ENCODE data around the gene GPI. TPM values are rescaled to one million over a fixed set of nuclear protein-coding genes. Genes with fewer than 3 reads are reported as not detected.
"Not testable (repeated sequence)": the region's sequence is repeated elsewhere in the genome, so short reads cannot be mapped to it uniquely, and the experiment has no call there.

The GPI gene
- total RNA-seq, 1 donor from 2014 or later = 228 TPM

DNA sequence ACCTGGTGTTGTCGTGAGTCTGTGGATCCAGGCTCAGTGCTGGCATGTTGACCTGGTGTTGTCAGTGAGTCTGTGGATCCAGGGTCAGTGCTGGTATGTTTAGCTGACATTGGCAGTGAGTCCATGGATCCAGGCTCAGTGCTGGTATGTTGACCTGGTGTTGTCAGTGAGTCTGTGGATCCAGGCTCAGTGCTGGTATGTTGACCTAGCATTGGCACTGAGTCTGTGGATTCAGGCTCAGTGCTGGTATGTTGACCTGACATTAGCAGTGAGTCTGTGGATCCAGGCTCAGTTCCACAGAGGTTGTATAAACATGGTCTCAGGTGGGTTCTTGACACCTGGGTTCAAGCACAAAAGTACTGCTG, 22.4 kb downstream of the GPI start:
- H3K36me3 Mint-ChIP-seq = peaks cover 53% of the 10 kb centered on the region
- no peak overlapping the region for H3K4me3 Mint-ChIP-seq
- H3K9me3 Mint-ChIP-seq = no peaks in the 10 kb centered on the region
- DNase-seq (ENCODE audit: low spot score in 2 of 2, unreplicated experiment in 2 of 2) = no peak
- no peaks in the 10 kb centered on the region for H3K4me1 Mint-ChIP-seq
- TF ChIP-seq, protein P1, sequence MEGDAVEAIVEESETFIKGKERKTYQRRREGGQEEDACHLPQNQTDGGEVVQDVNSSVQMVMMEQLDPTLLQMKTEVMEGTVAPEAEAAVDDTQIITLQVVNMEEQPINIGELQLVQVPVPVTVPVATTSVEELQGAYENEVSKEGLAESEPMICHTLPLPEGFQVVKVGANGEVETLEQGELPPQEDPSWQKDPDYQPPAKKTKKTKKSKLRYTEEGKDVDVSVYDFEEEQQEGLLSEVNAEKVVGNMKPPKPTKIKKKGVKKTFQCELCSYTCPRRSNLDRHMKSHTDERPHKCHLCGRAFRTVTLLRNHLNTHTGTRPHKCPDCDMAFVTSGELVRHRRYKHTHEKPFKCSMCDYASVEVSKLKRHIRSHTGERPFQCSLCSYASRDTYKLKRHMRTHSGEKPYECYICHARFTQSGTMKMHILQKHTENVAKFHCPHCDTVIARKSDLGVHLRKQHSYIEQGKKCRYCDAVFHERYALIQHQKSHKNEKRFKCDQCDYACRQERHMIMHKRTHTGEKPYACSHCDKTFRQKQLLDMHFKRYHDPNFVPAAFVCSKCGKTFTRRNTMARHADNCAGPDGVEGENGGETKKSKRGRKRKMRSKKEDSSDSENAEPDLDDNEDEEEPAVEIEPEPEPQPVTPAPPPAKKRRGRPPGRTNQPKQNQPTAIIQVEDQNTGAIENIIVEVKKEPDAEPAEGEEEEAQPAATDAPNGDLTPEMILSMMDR (IDR thresholded peaks at IDR 0.05; ENCODE audit: unreplicated experiment) = no peak
- no peak overlapping the region for H3K27ac Mint-ChIP-seq
- no peaks in the 10 kb centered on the region for H3K27me3 Mint-ChIP-seq (ENCODE audit: low read depth)

DNA sequence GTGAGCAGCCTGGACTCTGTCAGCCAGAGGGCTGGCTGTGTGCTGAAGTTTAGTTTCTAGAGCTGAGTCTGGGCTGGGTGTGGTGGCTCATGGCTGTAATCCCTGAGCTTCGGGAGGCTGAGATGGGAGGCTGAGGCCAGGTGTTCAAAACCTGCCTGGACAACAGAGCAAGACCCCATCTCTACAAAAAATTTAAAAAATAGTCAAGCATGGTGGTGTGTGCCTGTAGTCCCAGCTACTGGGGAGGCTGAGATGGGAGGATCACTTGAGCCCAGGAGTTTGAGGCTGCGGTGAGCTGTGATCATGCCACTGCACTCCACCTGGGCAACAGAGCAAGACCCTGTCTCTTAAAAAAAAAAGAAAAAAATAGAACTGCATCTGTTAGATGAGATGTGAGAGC, 23.7 kb downstream of the GPI start:
- H3K27ac Mint-ChIP-seq; H3K4me1 Mint-ChIP-seq; DNase-seq (ENCODE audit: low spot score in 2 of 2, unreplicated experiment in 2 of 2); H3K27me3 Mint-ChIP-seq (ENCODE audit: low read depth); H3K9me3 Mint-ChIP-seq; H3K4me3 Mint-ChIP-seq: not testable (repeated sequence)
- H3K36me3 Mint-ChIP-seq = peaks cover 40% of the 10 kb centered on the region

DNA sequence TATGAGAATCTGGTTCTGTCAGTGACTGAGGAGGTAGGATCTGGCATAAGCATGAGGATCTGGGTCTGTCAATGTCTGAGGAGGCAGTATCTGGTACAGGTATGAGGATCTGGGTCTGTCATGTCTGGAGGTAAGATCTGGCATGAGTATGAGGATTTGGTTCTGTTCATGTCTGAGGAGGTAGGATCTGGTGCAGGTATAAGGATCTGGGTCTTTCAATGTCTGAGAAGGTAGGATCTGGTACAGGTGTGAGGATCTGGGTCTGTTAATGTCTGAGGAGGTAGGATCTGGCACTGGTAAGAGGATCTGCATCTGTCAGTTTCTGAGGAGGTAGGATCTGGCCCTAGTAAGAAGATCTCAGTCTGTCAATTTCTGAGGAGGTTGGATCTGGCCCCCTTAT, 26.8 kb downstream of the GPI start:
- no peaks in the 10 kb centered on the region for H3K9me3 Mint-ChIP-seq
- no peak overlapping the region for H3K4me3 Mint-ChIP-seq
- TF ChIP-seq, protein P1 (IDR thresholded peaks at IDR 0.05; ENCODE audit: unreplicated experiment) = no peak
- H3K36me3 Mint-ChIP-seq = peaks cover 19% of the 10 kb centered on the region
- H3K27me3 Mint-ChIP-seq (ENCODE audit: low read depth) = no peaks in the 10 kb centered on the region
- no peak overlapping the region for H3K27ac Mint-ChIP-seq
- DNase-seq (ENCODE audit: low spot score in 2 of 2, unreplicated experiment in 2 of 2) = no peak
- H3K4me1 Mint-ChIP-seq = no peaks in the 10 kb centered on the region

DNA sequence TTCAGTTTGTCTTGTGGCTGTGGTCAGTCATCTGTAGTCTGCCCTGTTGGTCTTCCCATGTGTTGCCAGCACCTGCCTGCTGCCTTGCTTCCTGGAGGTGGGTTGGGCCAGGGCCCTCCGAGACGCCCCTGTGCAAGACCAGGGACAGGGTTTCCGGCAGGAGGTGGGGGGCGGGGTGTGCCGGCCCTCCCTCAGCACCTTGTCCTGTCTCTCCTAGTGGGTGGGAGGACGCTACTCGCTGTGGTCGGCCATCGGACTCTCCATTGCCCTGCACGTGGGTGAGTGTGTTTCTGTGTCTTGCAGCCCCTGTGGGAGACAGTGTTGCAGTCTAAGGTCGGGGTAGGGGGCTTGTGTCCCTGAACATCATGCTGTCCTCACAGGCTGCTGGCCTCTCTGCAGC, 28.0 kb downstream of the GPI start:
- Mint-ChIP-seq H3K9me3 (no peaks in the 10 kb centered on the region), H3K36me3 (peaks cover 12% of the 10 kb centered on the region), H3K4me3 (no peak overlapping the region), H3K27ac (no peak overlapping the region), H3K4me1 (no peaks in the 10 kb centered on the region), H3K27me3 (ENCODE audit: low read depth) (no peaks in the 10 kb centered on the region)
- TF ChIP-seq, protein P1 (IDR thresholded peaks at IDR 0.05; ENCODE audit: unreplicated experiment) = no peak
- DNase-seq (ENCODE audit: low spot score in 2 of 2, unreplicated experiment in 2 of 2) = no peak

DNA sequence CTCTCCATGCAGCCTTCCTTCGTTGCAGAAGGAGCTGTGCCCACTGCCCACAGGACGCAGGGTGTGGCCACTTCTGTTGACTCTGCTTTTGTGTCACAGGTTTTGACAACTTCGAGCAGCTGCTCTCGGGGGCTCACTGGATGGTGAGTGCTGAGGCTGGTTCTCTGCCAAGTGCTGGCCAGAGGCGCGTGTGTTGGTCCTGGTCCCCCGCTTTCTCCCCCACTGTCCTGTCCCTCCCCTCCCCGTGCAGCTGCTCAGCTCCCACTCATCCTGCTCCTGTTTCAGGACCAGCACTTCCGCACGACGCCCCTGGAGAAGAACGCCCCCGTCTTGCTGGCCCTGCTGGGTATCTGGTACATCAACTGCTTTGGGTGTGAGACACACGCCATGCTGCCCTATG, 28.6 kb downstream of the GPI start:
- TF ChIP-seq, protein P1 (IDR thresholded peaks at IDR 0.05; ENCODE audit: unreplicated experiment) = no peak
- H3K9me3 Mint-ChIP-seq = no peaks in the 10 kb centered on the region

DNA sequence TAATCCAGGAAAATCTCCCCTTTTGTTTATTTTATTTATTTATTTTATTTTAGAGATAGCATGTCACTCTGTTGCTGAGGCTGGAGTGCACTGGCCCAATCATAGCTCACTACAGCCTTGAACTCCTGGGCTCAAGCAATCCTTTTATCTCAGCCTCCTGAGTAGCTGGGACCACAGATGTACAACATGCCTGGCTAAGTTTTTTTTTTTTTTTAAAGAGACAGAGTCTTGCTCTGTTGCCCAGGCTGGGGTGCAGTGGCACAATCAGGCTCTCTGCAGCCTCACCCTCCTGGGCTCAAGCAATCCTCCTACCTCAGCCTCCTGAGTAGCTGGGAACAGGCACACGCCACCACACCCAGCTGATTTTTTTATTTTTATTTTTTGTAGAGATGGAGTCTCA, 32.9 kb downstream of the GPI start:
- Mint-ChIP-seq H3K27me3 (ENCODE audit: low read depth) (no peaks in the 10 kb centered on the region), H3K9me3 (no peaks in the 10 kb centered on the region), H3K4me3 (no peak overlapping the region), H3K27ac (no peak overlapping the region), H3K36me3 (peaks cover 18% of the 10 kb centered on the region), H3K4me1 (no peaks in the 10 kb centered on the region)
- DNase-seq (ENCODE audit: low spot score in 2 of 2, unreplicated experiment in 2 of 2) = no peak
- TF ChIP-seq, protein P1 (IDR thresholded peaks at IDR 0.05; ENCODE audit: unreplicated experiment) = no peak

More for the DNA sequence above, 28.6 kb downstream of the GPI start:
- Mint-ChIP-seq H3K4me1 (no peaks in the 10 kb centered on the region), H3K27me3 (ENCODE audit: low read depth) (no peaks in the 10 kb centered on the region), H3K36me3 (peaks cover 8% of the 10 kb centered on the region), H3K4me3 (no peak overlapping the region), H3K27ac (no peak overlapping the region)
- no peak for DNase-seq (ENCODE audit: low spot score in 2 of 2, unreplicated experiment in 2 of 2)

Measured in mesothelial cell of epicardium (in vitro differentiated cells).